IMR-90 (cell line): ENCODE measurements around the gene FBRS.

Experiments
- CTCF ChIP-seq: conservative IDR thresholded peaks from 2 replicates; pipeline ENCODE4 v1.5.1; 2012; ENCODE audit warnings: mild to moderate bottlenecking, low read depth, low read length, improper control_type of control experiment
- POLR2A ChIP-seq: IDR thresholded peaks from 2 replicates; pipeline ENCODE4 v1.6.1; 2012; ENCODE audit warnings: mild to moderate bottlenecking, low read depth, low read length

- TF ChIP-seq POLR2A (no peak), CTCF (no peak)
Observed at GRCh38 chr16:30619202-30619601, 39.0 kb upstream of the FBRS start.
